Esophagus muscularis mucosa (tissue), 4 donors: ENCODE measurements around the gene SBK1. TPM values are rescaled to one million over a fixed set of nuclear protein-coding genes. Genes with fewer than 3 reads are reported as not detected.

ENCODE experiments used
- DNase-seq: peaks from one replicate; pipeline ENCODE4 v3.0.0-alpha.2; 2017; ENCODE audit errors: extremely low spot score
- H3K27ac ChIP-seq, 4 donors: fragments of 200-600 bp; sonication (generic); replicated peaks in 1 of 4; 1 replicate in 3 of 4; 2 replicates in 1 of 4; pipeline ENCODE4 v1.5.1; 2016 to 2019; ENCODE audit warnings: mild to moderate bottlenecking in 1 of 4
- H3K27me3 ChIP-seq, 4 donors: fragments of 200-600 bp; sonication (generic); one replicate each; pipeline versions ENCODE4 v1.5.1 to v1.6.0; 2016 to 2019
- H3K36me3 ChIP-seq, 4 donors: fragments of 200-600 bp; sonication (generic); one replicate each; pipeline ENCODE4 v1.5.1; 2016 to 2019
- H3K4me1 ChIP-seq, 4 donors: fragments of 200-600 bp; sonication (generic); one replicate each; pipeline ENCODE4 v1.5.1; 2016 to 2019
- H3K4me3 ChIP-seq, 4 donors: fragments of 200-600 bp; sonication (generic); 1 replicate in 2 of 4; 2 replicates in 2 of 4; pipeline ENCODE4 v1.5.1; 2016 to 2019; ENCODE audit warnings: mild to moderate bottlenecking in 4 of 4, moderate library complexity in 1 of 4
- H3K9me3 ChIP-seq, 4 donors: fragments of 200-600 bp; sonication (generic); 1 replicate in 3 of 4; 2 replicates in 1 of 4; pipeline ENCODE4 v1.5.1; 2016 to 2019
- EP300 ChIP-seq: sonication (generic); formaldehyde crosslinking; IDR thresholded peaks from one replicate; pipeline ENCODE4 v1.6.1; 2017; ENCODE audit warnings: antibody characterized with exemption
- POLR2A ChIP-seq: fragments of 450-650 bp; IDR thresholded peaks from one replicate; pipeline ENCODE4 v1.6.1; 2017; ENCODE audit warnings: antibody characterized with exemption, moderate library complexity, mild to moderate bottlenecking, low read depth
- POLR2AphosphoS5 ChIP-seq, 2 donors: sonication (generic); formaldehyde crosslinking; IDR thresholded peaks; one replicate each; pipeline ENCODE4 v1.6.1; 2017; ENCODE audit warnings: antibody characterized with exemption in 2 of 2
- WGBS: methylation state at CpG from one replicate; pipeline ENCODE4 v1.1.5; 2018; 5-methylcytosine and 5-hydroxymethylcytosine counted together
- intact Hi-C: fragments of 100-400 bp; cut with DNase I; formaldehyde crosslinking; loops from one replicate; pipeline ENCODE4 v1.15.1; 2023
- total RNA-seq, 4 donors: library from RNA; depleted of rRNA; stranded (reverse); fragments of >200 nt; gene quantifications; one replicate each; pipeline versions ENCODE4 v1.1.0 to v1.2.1, GENCODE V29; 2016
- TF ChIP-seq, protein P1 (sequence below), 3 experiments: fragments of 200-600 bp in 2 of 3; fragments of 450-650 bp in 1 of 3; sonication (generic) in 2 of 3; IDR thresholded peaks; one replicate each; pipeline ENCODE4 v1.5.1; 2017 to 2019; ENCODE audit warnings: antibody characterized with exemption in 3 of 3, mild to moderate bottlenecking in 2 of 3, moderate library complexity in 1 of 3

The SBK1 gene
- total RNA-seq, 4 donors from 2014 or later: under 0.01 to 0.78 (median 0.17) TPM

DNA sequence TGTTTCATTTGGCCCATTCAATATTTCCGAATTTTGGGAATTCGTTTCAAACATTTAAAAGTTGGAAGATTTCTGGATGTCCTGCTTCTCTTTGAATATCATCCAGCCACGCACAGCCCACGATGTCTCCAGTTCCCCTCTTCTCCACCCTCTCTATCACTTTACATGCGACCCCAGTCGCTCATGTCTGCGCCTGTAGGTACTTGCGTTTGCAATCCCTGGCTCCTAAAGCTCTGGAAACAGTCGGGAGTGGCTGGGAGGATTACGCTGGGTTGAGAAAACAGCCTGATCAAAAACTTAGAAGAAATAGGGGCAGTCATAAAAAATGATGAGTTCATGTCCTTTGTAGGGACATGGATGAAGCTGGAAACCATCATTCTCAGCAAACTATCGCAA is 1.5 kb upstream of the SBK1 start:
- H3K4me1 ChIP-seq: peaks cover 9 to 20% (median 17%) of the 10 kb centered on the region in 4 donors
- no peak for TF ChIP-seq EP300
- TF ChIP-seq, protein P1, sequence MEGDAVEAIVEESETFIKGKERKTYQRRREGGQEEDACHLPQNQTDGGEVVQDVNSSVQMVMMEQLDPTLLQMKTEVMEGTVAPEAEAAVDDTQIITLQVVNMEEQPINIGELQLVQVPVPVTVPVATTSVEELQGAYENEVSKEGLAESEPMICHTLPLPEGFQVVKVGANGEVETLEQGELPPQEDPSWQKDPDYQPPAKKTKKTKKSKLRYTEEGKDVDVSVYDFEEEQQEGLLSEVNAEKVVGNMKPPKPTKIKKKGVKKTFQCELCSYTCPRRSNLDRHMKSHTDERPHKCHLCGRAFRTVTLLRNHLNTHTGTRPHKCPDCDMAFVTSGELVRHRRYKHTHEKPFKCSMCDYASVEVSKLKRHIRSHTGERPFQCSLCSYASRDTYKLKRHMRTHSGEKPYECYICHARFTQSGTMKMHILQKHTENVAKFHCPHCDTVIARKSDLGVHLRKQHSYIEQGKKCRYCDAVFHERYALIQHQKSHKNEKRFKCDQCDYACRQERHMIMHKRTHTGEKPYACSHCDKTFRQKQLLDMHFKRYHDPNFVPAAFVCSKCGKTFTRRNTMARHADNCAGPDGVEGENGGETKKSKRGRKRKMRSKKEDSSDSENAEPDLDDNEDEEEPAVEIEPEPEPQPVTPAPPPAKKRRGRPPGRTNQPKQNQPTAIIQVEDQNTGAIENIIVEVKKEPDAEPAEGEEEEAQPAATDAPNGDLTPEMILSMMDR (IDR thresholded peaks at IDR 0.05): no peak
- TF ChIP-seq POLR2A: no peak
- TF ChIP-seq POLR2AphosphoS5 (IDR thresholded peaks at IDR 0.05): no peak
- no peaks in the 10 kb centered on the region for H3K9me3 ChIP-seq
- 64% methylated on average over 11 of the region's 11 CpGs for WGBS
- no peak for DNase-seq
- H3K27ac ChIP-seq: no peak overlapping the region
- no peak overlapping the region for H3K4me3 ChIP-seq
- no peaks in the 10 kb centered on the region for H3K36me3 ChIP-seq
- intact Hi-C loops: no loop called here
- peaks cover 0 to 30% (median 5%) of the 10 kb centered on the region in 4 donors for H3K27me3 ChIP-seq

DNA sequence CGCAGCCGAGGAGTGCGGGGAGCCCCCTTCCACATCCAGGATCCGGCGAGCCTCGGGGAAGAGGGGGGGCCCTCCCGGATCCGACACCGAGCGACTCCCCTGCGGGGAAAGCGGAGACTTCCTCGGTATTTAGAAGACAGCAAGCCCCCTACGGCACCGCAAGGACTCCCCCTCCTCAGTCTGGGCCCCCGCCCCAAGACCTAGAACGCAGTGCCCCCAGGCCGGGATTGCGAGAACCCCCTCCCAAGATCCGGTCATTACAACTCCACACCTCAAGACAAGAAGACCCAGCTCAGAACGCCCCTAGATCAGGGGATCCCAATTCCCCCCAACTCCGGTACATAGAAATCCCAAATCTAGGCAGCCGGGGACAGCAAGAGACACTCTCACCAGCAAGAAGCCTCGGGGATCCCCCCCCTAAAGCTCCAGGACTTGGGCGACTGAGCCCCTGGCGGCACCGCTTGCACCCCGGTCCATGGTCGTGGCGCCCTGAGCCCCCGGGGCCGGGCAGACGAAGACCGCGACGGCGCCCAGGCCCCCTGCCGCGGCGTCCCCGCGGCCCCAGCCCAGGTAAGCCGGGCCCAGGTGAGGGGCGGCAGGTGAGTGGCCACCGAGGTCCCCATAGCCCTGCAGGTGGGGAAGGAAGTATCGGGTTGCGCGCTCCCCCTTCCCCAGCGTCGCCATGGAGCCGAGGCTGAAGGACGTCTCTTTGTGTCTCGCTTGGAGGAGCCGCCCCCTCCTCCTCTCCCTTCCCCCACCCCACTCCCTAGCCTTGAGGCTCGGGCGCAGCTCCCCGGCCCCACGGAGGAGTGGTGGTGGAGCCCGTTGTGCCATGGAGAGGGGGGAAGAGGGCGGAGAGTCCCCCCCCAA is 641 bp downstream of the SBK1 start:
- Histone ChIP-seq H3K36me3 (no peaks in the 10 kb centered on the region), H3K27ac (no peak overlapping the region), H3K4me1 (peaks cover 9 to 20% (median 17%) of the 10 kb centered on the region in 4 donors), H3K9me3 (no peaks in the 10 kb centered on the region), H3K27me3 (peaks cover 0 to 15% (median 5%) of the 10 kb centered on the region in 4 donors), H3K4me3 (peak overlapping the region; percentile 60 to 74 (median 60))
- intact Hi-C loops: no loop called here
- no peak for DNase-seq
- WGBS: 0% methylated on average over 15 of the region's 60 CpGs
- no peak for TF ChIP-seq EP300
- no peak for TF ChIP-seq POLR2AphosphoS5 (IDR thresholded peaks at IDR 0.05)
- TF ChIP-seq POLR2A: no peak
- TF ChIP-seq, protein P1 (IDR thresholded peaks at IDR 0.05): no peak

DNA sequence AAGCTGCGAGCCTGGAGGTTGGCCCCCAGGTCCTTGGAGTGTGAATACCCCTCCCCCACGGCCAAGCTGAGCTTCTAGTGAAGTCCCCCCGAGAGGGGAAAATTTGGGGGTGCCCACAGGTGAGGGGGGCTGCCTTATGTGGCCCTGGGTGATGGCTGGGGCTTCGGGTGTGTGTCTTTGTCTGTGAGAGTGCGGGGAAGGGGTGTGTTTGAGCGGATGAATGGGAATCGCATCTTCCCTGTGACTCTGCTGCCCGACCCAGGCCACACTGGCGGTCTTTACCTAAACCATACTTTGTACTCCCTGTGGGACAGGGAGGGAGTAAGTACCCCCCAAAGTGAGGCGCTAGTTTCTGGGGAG is 1.3 kb downstream of the SBK1 start:
- Histone ChIP-seq H3K4me3 (peak overlapping the region in 3 of 4 donors; percentile 60 to 74 (median 61)), H3K4me1 (peaks cover 9 to 20% (median 17%) of the 10 kb centered on the region in 4 donors), H3K36me3 (no peaks in the 10 kb centered on the region), H3K27me3 (peaks cover 0 to 15% (median 5%) of the 10 kb centered on the region in 4 donors), H3K27ac (no peak overlapping the region), H3K9me3 (no peaks in the 10 kb centered on the region)
- TF ChIP-seq POLR2AphosphoS5 (IDR thresholded peaks at IDR 0.05) (no peak), POLR2A (no peak), EP300 (no peak)
- TF ChIP-seq, protein P1 (IDR thresholded peaks at IDR 0.05): no peak
- DNase-seq: no peak
- intact Hi-C loops: no loop called here
- WGBS: 42% methylated on average over 7 of the region's 10 CpGs

DNA sequence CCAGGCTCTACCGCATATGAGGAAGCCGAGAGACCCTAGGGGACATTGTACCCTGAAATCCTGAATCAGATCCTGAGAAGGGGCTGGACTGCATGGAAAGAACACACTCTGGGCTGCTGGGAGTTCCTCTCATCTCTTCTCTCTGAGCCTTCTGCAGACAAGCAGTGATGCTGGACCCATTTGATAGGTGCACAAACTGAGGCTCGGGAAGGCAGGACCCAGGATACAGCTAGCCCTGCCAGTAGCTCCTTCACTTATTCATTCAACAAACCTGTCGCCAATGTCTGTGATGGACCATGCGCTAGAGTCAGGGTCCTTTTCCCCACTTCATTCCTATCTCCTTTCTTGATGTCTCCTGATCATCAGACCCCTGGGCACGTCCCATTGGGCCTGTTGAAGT is 1.9 kb downstream of the SBK1 start:
- no peak overlapping the region for H3K4me3 ChIP-seq
- H3K36me3 ChIP-seq: no peaks in the 10 kb centered on the region
- DNase-seq: no peak
- intact Hi-C loops: no loop called here
- no peaks in the 10 kb centered on the region for H3K9me3 ChIP-seq
- no peak overlapping the region for H3K27ac ChIP-seq
- TF ChIP-seq POLR2AphosphoS5 (IDR thresholded peaks at IDR 0.05): no peak
- TF ChIP-seq EP300: no peak
- 83% methylated on average over 4 of the region's 6 CpGs for WGBS
- H3K27me3 ChIP-seq: peaks cover 0 to 15% (median 5%) of the 10 kb centered on the region in 4 donors
- peaks cover 9 to 20% (median 17%) of the 10 kb centered on the region in 4 donors for H3K4me1 ChIP-seq

DNA sequence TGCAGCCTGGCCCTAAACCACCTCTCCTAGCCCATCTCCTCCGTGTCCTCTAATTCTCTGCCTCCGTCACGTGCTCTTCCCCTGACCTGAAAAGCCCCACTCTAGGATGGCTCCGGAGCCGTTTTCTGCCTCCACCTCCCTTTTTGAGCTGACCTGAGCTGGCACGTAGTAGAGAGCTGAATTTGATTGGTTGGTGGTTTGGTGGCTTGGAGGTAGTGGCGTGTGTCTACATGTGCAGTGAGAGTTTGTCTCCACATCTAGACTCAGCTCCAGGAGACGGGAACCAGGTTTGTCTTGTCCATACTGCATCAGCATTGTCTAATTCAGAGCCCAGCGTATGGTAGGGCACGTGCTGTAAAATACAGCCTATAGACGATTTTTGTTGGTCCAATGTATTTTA is 3.0 kb downstream of the SBK1 start:
- 85% methylated on average over 11 of the region's 11 CpGs for WGBS
- DNase-seq: no peak
- intact Hi-C loops: no loop called here
- no peak for TF ChIP-seq EP300
- TF ChIP-seq, protein P1 (IDR thresholded peaks at IDR 0.05): no peak
- no peak for TF ChIP-seq POLR2A
- TF ChIP-seq POLR2AphosphoS5 (IDR thresholded peaks at IDR 0.05): no peak
- Histone ChIP-seq H3K27me3 (peaks cover 0 to 15% (median 5%) of the 10 kb centered on the region in 4 donors), H3K27ac (no peak overlapping the region), H3K36me3 (no peaks in the 10 kb centered on the region), H3K4me1 (peaks cover 9 to 20% (median 17%) of the 10 kb centered on the region in 4 donors), H3K9me3 (no peaks in the 10 kb centered on the region), H3K4me3 (no peak overlapping the region)
